ENCODE measurements around the gene CCDC142.

CCDC142 gene

DNA sequence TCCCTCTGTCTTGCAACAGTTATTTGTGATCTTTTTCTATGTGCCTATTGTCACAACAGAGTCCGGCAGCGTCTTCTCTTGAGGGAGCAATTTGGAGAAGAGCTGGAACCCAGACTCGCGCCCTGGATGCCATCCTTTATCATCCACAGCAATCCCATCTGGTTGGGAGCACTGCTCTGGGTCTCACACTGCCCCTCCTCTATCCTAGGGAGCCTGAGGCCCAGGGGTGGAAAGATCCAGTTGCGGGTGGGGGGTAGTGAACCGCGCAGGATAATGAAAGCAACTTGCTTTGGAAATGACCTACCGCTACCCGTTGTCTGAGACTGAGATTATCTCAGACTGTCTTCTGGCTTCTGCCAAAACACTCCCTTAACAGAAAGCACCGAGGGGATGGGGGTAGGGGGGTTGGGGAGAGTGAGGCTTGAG lies 23.8 kb downstream of the CCDC142 start:
- TF ChIP-seq, protein P1, sequence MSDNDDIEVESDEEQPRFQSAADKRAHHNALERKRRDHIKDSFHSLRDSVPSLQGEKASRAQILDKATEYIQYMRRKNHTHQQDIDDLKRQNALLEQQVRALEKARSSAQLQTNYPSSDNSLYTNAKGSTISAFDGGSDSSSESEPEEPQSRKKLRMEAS (IDR thresholded peaks at IDR 0.05) = no peak
- TF ChIP-seq, protein P2, sequence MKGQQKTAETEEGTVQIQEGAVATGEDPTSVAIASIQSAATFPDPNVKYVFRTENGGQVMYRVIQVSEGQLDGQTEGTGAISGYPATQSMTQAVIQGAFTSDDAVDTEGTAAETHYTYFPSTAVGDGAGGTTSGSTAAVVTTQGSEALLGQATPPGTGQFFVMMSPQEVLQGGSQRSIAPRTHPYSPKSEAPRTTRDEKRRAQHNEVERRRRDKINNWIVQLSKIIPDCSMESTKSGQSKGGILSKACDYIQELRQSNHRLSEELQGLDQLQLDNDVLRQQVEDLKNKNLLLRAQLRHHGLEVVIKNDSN (IDR thresholded peaks at IDR 0.05) = no peak
- TF ChIP-seq RAD21 (IDR thresholded peaks at IDR 0.05; ENCODE audit: low read depth) = no peak

DNA sequence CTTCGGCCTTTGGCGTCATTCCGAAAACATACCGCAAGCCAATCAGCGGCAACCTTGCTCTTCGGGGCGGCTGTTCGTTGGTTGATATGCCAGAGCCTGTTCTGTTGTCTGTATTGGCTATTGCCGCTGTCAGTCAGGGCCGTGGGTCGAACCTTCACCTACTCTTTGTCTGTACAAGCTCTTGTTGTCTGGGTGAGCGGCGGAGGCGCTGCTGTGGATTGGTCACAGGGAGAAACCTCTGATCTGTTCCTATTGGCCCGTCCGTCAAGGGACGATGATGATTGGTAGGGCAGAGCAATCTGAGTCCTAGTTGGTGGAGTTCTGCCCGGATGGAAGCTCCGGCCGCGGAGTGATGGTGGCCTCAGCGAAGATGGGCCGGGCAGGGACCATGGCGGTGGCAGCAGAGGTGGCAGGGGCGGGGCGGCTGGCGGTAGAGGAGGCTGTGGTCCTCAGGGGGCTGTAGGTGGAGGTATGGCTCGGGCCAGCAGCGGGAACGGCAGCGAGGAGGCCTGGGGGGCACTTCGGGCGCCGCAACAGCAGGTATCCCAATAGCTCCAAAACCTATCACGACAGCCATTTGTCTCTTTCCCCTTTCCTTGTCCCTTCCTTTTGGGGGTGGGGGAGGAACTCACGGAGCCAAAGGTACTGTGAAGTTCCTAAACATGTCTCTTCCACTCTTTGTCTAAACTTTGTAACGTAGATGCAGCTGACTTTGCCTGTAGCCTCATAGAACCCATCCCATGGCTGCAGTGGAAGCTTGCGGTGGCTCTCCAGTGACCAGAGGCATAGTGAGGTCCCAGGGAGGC lies 24.5 kb downstream of the CCDC142 start, which contains the start of gene WBP1:
Gene WBP1 (plus strand): TSS at position 307 of the 806 bp plus-strand sequence. CDS start 165 bp downstream, at position 472.
- peak; percentile 87 for TF ChIP-seq YY1 (IDR thresholded peaks at IDR 0.05; ENCODE audit: low read depth)
- TF ChIP-seq ZBTB7A (IDR thresholded peaks at IDR 0.05; ENCODE audit: low read depth) = no peak

DNA sequence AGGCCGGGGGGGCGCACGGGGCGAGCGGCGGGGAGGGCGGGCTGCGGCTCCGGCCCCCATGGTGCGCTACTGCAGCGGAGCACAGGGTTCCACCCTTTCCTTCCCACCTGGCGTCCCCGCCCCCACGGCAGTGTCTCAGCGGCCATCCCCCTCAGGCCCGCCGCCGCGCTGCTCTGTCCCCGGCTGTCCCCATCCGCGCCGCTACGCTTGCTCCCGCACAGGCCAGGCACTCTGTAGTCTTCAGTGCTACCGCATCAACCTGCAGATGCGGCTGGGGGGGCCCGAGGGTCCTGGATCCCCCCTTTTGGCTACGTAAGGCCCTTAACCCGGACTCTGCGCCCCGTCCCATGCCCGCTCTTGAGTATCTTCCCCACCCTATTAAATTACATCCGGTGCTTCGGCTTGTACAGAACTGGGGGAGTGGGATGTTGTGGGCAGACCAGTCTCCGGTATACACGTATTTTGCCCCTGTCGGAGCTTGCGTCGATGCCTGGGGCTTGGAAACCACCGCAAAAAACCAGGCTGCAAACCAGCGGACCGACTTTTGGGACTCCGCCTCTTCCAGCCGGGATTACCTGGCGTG lies 25.2 kb downstream of the CCDC142 start:
- TF ChIP-seq RAD21 (IDR thresholded peaks at IDR 0.05; ENCODE audit: low read depth) = no peak
- TF ChIP-seq TAF1 (IDR thresholded peaks at IDR 0.05; ENCODE audit: low read depth) = peak; percentile 57; the same call in 1 of the 2 replicates
- TF ChIP-seq, protein P2 (IDR thresholded peaks at IDR 0.05) = no peak
- TF ChIP-seq, protein P3, sequence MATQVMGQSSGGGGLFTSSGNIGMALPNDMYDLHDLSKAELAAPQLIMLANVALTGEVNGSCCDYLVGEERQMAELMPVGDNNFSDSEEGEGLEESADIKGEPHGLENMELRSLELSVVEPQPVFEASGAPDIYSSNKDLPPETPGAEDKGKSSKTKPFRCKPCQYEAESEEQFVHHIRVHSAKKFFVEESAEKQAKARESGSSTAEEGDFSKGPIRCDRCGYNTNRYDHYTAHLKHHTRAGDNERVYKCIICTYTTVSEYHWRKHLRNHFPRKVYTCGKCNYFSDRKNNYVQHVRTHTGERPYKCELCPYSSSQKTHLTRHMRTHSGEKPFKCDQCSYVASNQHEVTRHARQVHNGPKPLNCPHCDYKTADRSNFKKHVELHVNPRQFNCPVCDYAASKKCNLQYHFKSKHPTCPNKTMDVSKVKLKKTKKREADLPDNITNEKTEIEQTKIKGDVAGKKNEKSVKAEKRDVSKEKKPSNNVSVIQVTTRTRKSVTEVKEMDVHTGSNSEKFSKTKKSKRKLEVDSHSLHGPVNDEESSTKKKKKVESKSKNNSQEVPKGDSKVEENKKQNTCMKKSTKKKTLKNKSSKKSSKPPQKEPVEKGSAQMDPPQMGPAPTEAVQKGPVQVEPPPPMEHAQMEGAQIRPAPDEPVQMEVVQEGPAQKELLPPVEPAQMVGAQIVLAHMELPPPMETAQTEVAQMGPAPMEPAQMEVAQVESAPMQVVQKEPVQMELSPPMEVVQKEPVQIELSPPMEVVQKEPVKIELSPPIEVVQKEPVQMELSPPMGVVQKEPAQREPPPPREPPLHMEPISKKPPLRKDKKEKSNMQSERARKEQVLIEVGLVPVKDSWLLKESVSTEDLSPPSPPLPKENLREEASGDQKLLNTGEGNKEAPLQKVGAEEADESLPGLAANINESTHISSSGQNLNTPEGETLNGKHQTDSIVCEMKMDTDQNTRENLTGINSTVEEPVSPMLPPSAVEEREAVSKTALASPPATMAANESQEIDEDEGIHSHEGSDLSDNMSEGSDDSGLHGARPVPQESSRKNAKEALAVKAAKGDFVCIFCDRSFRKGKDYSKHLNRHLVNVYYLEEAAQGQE (IDR thresholded peaks at IDR 0.05; ENCODE audit: low read depth) = no peak
- peak; percentile 58; the same call in 1 of the 2 replicates for TF ChIP-seq YY1 (IDR thresholded peaks at IDR 0.05; ENCODE audit: low read depth)
- peak; percentile 95 for TF ChIP-seq ZBTB7A (IDR thresholded peaks at IDR 0.05; ENCODE audit: low read depth)
- peak; percentile 64; the same call in 1 of the 2 replicates for TF ChIP-seq CREB1 (IDR thresholded peaks at IDR 0.05; ENCODE audit: low read depth)
- peak; percentile 4; the same call in 1 of the 2 replicates for TF ChIP-seq EP300 (IDR thresholded peaks at IDR 0.05; ENCODE audit: borderline replicate concordance)
- TF ChIP-seq, protein P1 (IDR thresholded peaks at IDR 0.05) = peak; percentile 26; the same call in 1 of the 2 replicates
- TF ChIP-seq TEAD4 (IDR thresholded peaks at IDR 0.05) = peak; percentile 6; the same call in 1 of the 2 replicates
- 0 out of 2 replicates have a peak, but pooled peaks have one; percentile 27 for TF ChIP-seq EGR1 (IDR thresholded peaks at IDR 0.05)
- TF ChIP-seq NFIC (IDR thresholded peaks at IDR 0.05) = no peak
- no peak for TF ChIP-seq CEBPB (IDR thresholded peaks at IDR 0.05)
- peak; percentile 77; the same call in 1 of the 2 replicates for TF ChIP-seq FOXM1 (IDR thresholded peaks at IDR 0.05; ENCODE audit: borderline replicate concordance, low read depth)
- TF ChIP-seq TCF12 (IDR thresholded peaks at IDR 0.05; ENCODE audit: low read depth) = peak; percentile 62; the same call in 1 of the 2 replicates

DNA sequence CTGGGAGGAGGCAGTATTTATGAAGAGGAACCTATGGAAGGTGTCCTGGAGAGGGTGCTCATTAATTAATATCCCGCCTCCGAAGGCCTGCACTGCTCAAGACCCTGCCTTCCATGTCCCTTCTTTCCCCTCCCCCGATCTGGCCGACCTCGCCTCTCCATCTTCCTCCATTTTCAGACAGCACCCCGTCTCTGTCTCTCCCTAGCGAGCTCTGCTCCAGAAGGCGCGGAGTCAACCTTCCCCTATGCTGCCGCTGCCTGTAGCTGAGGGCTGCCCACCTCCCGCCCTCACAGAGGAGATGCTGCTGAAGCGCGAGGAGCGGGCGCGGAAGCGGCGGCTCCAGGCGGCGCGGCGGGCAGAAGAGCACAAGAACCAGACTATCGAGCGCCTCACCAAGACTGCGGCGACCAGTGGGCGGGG lies 25.7 kb downstream of the CCDC142 start:
- TF ChIP-seq EP300 (IDR thresholded peaks at IDR 0.05; ENCODE audit: borderline replicate concordance) (0 out of 2 replicates have a peak, but pooled peaks have one; percentile 9), CREB1 (IDR thresholded peaks at IDR 0.05; ENCODE audit: low read depth) (no peak)

DNA sequence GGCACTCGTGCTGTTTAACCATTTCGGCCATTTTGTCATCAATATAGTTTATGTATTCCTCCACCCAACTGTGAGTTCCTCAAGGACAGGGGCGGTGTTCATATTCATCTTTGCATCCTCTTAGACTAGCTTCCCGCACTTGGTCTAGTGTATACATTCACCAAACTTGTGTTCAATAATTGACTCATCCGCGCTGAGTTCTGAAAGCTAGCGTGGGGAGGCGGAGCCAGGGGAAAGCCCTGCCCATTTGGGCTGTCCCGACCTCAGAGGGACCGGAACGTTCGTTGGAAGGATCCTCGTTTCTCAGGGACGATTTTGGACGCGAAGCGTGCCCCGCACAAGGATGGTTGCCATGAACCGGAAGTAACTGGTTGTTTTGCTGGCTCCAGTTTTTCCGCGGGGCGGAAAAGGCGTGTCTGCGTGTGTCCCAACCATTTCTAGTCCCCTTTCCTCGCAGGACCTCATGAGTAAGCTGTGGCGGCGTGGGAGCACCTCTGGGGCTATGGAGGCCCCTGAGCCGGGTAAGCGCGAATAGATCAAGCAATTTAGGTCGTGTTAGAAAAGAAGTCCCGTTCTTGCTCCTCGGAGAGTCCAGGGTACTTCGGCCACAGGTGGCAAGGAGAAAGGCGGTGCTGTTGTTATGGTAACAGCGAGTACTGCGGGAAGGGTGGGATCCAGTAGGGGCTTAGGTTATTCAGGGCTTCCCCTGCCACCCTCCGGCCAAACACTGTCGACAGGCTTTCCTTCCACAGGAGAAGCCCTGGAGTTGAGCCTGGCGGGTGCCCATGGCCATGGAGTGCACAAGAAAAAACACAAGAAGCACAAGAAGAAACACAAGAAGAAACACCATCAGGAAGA lies 27.9 kb downstream of the CCDC142 start, which contains the start of gene INO80B:
Gene INO80B (plus strand): TSS at position 434 of the 858 bp plus-strand sequence. CDS start 30 bp downstream, at position 464.
- TF ChIP-seq, protein P1 (IDR thresholded peaks at IDR 0.05) = peak; percentile 89
- TF ChIP-seq YY1 (IDR thresholded peaks at IDR 0.05; ENCODE audit: low read depth) (peak; percentile 99), CEBPB (IDR thresholded peaks at IDR 0.05) (no peak), TCF12 (IDR thresholded peaks at IDR 0.05; ENCODE audit: low read depth) (peak; percentile 20; the same call in 1 of the 2 replicates), EGR1 (IDR thresholded peaks at IDR 0.05) (peak; percentile 83), CREB1 (IDR thresholded peaks at IDR 0.05; ENCODE audit: low read depth) (peak; percentile 39; the same call in 1 of the 2 replicates), TEAD4 (IDR thresholded peaks at IDR 0.05) (peak; percentile 21; the same call in 1 of the 2 replicates), NFIC (IDR thresholded peaks at IDR 0.05) (peak; percentile 6; the same call in 1 of the 2 replicates), FOXM1 (IDR thresholded peaks at IDR 0.05; ENCODE audit: borderline replicate concordance, low read depth) (no peak), TAF1 (IDR thresholded peaks at IDR 0.05; ENCODE audit: low read depth) (peak; percentile 45; the same call in 1 of the 2 replicates)
- TF ChIP-seq, protein P2 (IDR thresholded peaks at IDR 0.05) = 0 out of 2 replicates have a peak, but pooled peaks have one; percentile 48
